RWPE1 (cell line): ENCODE results near the gene SURF2.

Source experiments
- CTCF ChIA-PET: fragments of 350-600 bp; sonication (Branson Sonifier 250); formaldehyde crosslinking; extraction: SDS; loops from one replicate; lab custom pipeline; 2021; lab: Yijun Ruan, JAX
- POLR2A ChIA-PET: fragments of 400-600 bp; formaldehyde crosslinking; extraction: SDS; loops from one replicate; lab custom pipeline; 2020; ENCODE audit warnings: antibody characterized with exemption; ENCODE audit not compliant: low non-redundant PET; lab: Yijun Ruan, JAX
- DNase-seq: peaks from one replicate; pipeline ENCODE4 v3.0.0; 2012; ENCODE audit warnings: low spot score
- H3K27ac ChIP-seq: fragments of 450-650 bp; 2 replicates; pipeline ENCODE4 v1.5.1; 2017
- TF ChIP-seq, protein P1 (sequence below): fragments of 450-650 bp; conservative IDR thresholded peaks from 2 replicates; pipeline ENCODE4 v1.5.1; 2017; ENCODE audit warnings: low read depth, mild to moderate bottlenecking

Gene SURF2

GRCh38 chr9:133382507-133383141 is 26.3 kb downstream of the SURF2 start:
- ChIA-PET POLR2A (interaction anchor here (0.5 kb wide), 1 partner anchor 47 kb away, joined by 3 read pairs; no protein-coding TSS in a partner anchor), CTCF (no interaction called here)
- no peak overlapping the region for H3K27ac ChIP-seq
- DNase-seq, result no peak
- TF ChIP-seq, protein P1, sequence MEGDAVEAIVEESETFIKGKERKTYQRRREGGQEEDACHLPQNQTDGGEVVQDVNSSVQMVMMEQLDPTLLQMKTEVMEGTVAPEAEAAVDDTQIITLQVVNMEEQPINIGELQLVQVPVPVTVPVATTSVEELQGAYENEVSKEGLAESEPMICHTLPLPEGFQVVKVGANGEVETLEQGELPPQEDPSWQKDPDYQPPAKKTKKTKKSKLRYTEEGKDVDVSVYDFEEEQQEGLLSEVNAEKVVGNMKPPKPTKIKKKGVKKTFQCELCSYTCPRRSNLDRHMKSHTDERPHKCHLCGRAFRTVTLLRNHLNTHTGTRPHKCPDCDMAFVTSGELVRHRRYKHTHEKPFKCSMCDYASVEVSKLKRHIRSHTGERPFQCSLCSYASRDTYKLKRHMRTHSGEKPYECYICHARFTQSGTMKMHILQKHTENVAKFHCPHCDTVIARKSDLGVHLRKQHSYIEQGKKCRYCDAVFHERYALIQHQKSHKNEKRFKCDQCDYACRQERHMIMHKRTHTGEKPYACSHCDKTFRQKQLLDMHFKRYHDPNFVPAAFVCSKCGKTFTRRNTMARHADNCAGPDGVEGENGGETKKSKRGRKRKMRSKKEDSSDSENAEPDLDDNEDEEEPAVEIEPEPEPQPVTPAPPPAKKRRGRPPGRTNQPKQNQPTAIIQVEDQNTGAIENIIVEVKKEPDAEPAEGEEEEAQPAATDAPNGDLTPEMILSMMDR, result no peak

DNA sequence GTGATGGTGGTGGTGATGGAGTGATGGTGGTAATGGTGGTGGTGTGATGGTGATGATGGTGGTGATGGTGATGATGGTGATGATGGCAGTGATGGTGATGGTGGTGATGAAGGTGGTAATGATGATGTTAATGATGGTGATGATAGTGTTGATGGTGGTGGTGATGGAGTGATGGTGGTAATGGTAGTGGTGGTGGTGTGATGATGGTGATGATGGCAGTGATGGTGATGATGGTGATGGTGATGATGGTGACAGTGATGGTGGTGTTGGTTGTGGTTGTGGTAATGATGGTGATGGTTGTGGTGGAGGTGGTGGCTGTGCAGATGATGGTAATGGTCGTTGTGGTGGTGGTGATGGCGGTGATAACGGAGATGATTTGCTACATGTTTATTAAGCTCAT is 27.1 kb downstream of the SURF2 start:
- TF ChIP-seq, protein P1, result no peak
- H3K27ac ChIP-seq, result no peak overlapping the region
- no peak for DNase-seq
- POLR2A ChIA-PET, result no interaction called here
- CTCF ChIA-PET, result interaction anchor here (0.8 kb wide), 1 partner anchor 96 kb away, joined by 3 read pairs; no protein-coding TSS in a partner anchor

- H3K27ac ChIP-seq, result no peak overlapping the region
- TF ChIP-seq, protein P1, result no peak
- ChIA-PET POLR2A (no interaction called here), CTCF (interaction anchor here (0.6 kb wide), 1 partner anchor 97 kb away, joined by 4 read pairs; no protein-coding TSS in a partner anchor)
- no peak for DNase-seq
These were observed 28.5 kb downstream of the SURF2 start for GRCh38 chr9:133384736-133385321.

DNA sequence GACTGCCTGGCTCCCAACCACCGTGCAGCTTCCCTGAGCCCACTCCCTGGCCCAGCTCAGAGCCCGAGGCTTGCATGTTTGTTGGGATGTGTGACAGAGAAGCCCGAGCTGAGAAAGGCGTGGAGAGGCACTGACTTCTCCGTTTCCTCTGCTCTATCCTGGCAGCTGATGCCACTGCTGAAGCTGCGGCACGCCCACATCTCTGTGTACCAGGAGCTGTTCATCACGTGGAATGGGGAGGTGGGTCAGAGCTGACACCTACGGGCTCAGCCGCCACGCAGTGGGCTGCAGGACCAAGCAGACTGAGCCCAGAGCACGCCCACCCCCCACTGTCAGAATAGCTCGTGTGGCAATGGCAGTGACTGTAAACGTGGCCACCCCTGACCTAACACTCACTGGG is 29.1 kb downstream of the SURF2 start:
- DNase-seq, result no peak
- ChIA-PET CTCF (no interaction called here), POLR2A (no interaction called here)
- no peak overlapping the region for H3K27ac ChIP-seq
- TF ChIP-seq, protein P1, result no peak

DNA sequence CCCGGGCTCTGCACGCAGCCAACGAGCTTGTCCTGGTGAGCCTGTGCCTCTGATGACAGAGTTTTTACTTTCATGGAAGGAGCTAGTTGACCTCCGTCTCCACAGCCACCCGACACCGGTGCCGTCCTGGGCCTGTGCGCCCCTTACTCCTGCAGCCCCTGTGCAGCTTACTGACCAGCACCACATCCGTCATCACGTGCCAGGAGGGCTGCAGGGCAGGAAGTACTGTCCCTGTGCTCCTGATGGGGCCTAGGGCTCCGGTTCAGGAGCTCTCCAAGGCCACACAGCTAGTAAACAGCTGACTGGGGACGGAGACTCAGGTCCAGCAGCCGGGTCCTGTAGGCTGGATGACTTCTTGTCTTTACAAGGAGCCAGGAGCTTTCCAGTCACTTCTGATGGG is 30.0 kb downstream of the SURF2 start:
- DNase-seq, result no peak
- H3K27ac ChIP-seq, result no peak overlapping the region
- ChIA-PET CTCF (interaction anchor here (0.5 to 1.5 kb wide), 3 partner anchors 9 to 44 kb away, joined by 3 to 5 read pairs (median 4); no protein-coding TSS in a partner anchor), POLR2A (no interaction called here)
- TF ChIP-seq, protein P1, result no peak

- peak overlapping the region; percentile 1; the same call in 1 of the 2 replicates for H3K27ac ChIP-seq
- TF ChIP-seq, protein P1, result no peak
- ChIA-PET POLR2A (no interaction called here), CTCF (interaction anchor here (0.6 to 1.5 kb wide), 2 partner anchors 17 to 274 kb away, joined by 4 to 5 read pairs; no protein-coding TSS in a partner anchor)
- peak; percentile 61 for DNase-seq
These were observed 31.3 kb downstream of the SURF2 start for GRCh38 chr9:133387680-133388079.
